Gastroesophageal sphincter (tissue), 3 donors: ENCODE results near the gene PXK.

Experiments used
- CTCF ChIP-seq, 4 experiments: fragments of 200-600 bp in 2 of 4; fragments of 450-650 bp in 2 of 4; sonication (generic) in 1 of 4; IDR thresholded peaks; one replicate each; pipeline ENCODE4 v1.5.1; 2017 to 2019; ENCODE audit warnings: antibody characterized with exemption in 4 of 4, mild to moderate bottlenecking in 2 of 4, moderate library complexity in 2 of 4
- EP300 ChIP-seq: sonication (generic); formaldehyde crosslinking; IDR thresholded peaks from one replicate; pipeline ENCODE4 v1.6.1; 2017; ENCODE audit warnings: antibody characterized with exemption, mild to moderate bottlenecking
- POLR2A ChIP-seq, 2 donors: fragments of 450-650 bp; IDR thresholded peaks; one replicate each; pipeline ENCODE4 v1.6.1; 2017; ENCODE audit warnings: antibody characterized with exemption in 2 of 2, mild to moderate bottlenecking in 2 of 2, moderate library complexity in 1 of 2
- POLR2AphosphoS5 ChIP-seq: sonication (generic); formaldehyde crosslinking; IDR thresholded peaks from one replicate; pipeline ENCODE4 v1.6.1; 2017; ENCODE audit warnings: antibody characterized with exemption

DNA sequence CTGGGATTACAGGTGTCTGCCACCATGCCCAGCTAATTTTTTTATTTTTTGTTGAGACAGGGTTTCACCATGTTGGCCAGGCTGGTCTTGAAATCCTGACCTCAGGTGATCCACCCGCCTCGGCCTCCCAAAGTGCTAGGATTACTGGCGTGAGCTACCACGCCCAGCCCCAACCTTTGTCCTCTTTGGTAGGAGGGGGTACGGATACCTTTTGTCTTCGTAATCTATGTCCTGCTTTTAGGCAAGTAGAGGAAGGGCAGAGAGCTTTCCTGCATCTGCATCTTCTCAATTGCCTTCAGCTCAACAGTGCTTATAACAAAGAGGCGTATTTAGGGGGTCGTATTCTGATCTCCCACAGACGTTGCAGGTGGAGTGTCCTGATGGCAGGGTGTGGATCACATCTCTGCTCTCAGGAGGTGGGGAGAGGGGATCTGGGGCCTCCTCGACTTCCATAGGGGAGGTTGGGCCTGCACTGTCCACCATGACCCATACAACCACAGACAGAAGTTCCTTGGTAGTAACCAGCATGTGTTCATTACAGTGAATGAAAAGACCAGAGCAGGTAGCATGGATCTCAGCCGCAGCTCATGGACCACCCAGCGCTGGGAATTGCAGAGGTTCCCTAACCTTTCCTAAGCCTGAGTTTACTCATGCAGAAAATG, 137.8 kb downstream of the PXK start:
- TF ChIP-seq CTCF (IDR thresholded peaks at IDR 0.05) (no peak), POLR2A (IDR thresholded peaks at IDR 0.05) (no peak), POLR2AphosphoS5 (no peak), EP300 (no peak)
